HG03432 (cell line): ENCODE data around the gene MASP2.
"Not testable (repeated sequence)": the region's sequence is repeated elsewhere in the genome, so short reads cannot be mapped to it uniquely, and the experiment has no call there.

Source experiments
- ATAC-seq: cut with Tn5 transposase; IDR thresholded peaks from one replicate; pipeline ENCODE4 v1.9.1; 2021; ENCODE audit warnings: mild to moderate bottlenecking, moderate library complexity; ENCODE audit not compliant: unreplicated experiment

Gene MASP2

DNA sequence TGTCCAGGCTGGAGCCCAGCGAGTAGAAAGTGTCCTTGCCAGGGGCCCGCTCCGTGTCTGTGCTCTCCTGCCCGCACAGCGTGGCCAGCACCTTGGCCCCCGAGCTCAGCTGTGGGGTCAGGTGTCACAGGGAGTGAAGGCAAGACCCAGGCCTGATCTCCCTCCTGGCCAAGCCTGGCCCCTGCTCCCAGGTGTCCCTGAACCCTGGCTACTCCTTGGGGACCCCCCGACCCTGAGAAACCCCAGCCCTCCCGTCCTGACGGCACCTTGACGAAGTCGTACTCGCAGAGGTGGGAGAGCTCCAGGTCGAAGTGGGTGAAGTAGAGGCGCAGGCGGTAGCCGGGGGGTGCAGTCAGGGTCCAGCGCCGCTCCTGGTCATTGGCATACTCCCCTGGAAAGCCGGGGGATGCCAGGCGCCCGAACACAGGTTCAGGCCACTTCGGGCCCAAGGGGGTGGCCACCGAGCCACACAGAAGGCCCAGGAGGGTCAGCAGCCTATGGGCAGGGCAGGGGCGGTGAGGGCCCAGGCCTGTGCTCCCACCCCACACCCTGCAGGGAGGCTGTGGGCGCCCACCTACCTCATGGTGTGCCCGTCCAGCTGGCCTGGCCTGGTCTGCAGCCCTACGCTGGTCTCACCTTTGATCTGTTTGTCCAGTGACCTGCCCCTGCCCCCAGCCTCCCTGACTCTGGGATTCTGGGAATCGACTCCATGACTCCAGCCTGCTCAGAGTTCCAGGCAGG, at the start of gene MASP2:
Gene MASP2, minus strand, starts transcription at position 615 of the 741 bp plus-strand sequence. Its CDS starts 32 bp downstream, at position 583.
- ATAC-seq: no peak

DNA sequence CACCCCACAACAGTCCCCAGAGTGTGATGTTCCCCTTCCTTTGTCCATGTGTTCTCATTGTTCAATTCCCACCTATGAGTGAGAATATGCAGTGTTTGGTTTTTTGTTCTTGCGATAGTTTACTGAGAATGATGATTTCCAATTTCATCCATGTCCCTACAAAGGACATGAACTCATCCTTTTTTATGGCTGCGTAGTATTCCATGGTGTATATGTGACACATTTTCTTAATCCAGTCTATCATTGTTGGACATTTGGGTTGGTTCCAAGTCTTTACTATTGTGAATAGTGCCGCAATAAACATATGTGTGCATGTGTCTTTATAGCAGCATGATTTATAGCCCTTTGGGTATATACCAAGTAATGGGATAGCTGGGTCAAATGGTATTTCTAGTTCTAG, 36.7 kb upstream of the MASP2 start:
- not testable (repeated sequence) for ATAC-seq

DNA sequence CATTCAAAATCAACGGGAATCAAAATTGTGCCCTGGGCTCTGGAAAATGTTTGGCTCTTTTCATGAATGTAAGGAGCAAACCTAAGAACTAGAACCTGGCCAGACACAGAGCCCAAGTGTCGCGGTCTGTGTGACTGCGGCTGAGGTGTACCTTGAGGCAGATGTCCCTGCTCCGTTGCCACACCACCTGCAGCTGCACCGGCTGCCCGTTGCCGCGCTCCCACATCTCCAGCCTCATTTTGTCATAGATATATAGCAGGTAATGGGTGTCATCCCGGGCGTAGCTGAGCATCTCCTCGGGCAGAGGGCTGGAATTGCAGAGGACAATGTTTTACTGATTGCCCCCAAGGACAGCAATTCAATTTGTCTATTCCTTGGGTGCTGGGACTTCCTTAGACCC, 33.9 kb upstream of the MASP2 start:
- ATAC-seq: no peak

- no peak for ATAC-seq
These were observed 31.6 kb upstream of the MASP2 start for GRCh38 chr1:11078631-11079030.

DNA sequence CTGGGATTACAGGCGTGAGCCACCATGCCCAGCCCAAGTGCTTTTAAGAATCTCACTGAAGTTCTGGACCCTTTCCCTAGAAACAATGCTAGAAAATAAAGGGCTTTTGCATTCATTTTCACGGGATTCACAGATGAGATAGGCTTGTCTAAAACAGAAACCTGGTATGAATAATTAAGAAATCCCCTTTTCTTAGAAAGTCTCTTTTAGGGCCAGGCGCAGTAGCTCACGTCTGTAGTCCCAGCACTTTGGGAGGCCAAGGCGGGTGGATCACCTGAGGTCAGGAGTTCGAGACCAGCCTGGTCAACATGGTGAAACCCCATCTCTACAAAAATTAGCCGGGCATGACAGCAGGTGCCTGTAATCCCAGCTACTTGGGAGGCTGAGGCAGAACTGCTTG, 26.4 kb upstream of the MASP2 start:
- not testable (repeated sequence) for ATAC-seq

GRCh38 chr1:11072216-11072917, 25.3 kb upstream of the MASP2 start:
- ATAC-seq: no peak

- no peak for ATAC-seq
These were observed 24.6 kb upstream of the MASP2 start for GRCh38 chr1:11071463-11072215.

DNA sequence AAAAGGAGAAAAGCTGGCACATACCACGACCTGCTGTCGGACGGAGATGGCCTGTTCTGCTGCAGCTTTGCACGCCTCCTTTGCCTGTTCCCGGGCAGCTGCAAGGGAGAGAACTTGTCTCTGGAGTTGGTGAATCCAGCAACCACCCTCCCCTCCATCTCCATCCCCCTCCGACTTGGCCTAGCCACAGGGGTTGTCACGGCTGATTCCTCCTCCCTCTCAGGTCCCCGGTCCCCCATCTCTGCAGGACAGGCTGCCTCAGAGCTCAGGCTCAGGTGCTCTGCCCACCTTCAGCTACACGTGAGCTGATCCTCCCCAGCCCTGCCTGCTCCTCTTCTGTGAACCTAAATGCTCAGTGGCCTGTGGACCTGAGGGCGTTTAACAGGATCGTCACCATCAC, 23.8 kb upstream of the MASP2 start:
- no peak for ATAC-seq

DNA sequence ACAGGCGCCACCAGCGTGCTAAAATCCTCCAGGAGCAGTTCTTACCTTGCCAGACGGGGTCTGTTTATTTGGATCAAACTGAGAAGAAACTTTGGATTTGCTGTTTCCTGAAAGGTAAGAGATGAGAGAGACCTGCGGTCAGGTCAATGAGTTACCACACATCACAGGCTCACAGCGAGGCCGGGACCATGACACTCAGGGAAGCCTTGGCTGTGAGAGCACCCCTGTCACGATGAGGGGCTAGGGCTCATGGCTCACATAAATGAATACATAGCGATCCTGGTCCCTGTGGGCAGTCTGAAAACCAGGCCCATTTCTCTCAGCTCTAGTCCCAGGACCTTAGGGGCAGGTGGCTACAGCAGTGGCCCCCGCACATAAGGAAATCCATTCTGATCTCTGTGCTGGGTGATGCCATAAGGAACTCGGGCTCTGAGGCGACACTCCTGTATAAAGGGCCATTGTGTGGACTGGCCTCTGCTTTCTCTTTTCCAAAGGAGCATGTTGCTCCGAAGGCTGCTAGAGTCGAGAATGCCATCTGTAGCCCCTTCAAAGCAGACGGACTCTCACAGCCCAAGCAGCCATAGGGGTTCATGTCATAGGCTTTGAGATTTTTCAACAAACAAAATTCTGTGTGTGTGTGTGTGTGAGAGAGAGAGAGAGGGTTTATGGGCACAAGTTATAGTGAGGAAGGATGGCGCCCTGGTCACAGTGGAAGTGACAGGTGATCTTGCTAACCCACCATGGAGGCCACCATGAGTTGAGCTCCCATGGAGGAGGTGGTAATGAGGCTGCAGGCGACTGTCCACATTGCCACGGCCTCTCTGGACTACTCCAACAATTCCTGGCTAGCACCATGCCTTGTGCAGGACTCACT, 21.8 kb upstream of the MASP2 start:
- ATAC-seq: no peak

GRCh38 chr1:11067716-11068599, 20.9 kb upstream of the MASP2 start:
- ATAC-seq: no peak

DNA sequence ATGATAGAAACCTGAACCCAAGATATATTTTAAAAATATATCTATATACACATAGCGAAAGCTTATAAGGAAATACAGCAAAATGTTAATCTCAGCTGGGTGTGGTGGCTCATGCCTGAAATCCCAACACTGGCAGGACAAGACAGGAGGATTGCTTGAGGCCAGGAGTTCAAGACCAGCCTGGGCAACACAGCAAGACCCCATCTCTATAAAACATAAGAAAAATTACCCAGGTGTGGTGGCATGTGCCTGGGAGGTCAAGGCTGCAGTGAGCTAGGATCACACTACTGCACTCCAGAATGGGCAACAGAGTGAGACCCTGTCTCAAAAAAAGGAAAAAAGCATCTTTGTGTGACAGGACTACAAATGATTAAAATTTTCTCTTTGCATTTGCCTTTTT, 18.8 kb upstream of the MASP2 start:
- ATAC-seq: no peak

DNA sequence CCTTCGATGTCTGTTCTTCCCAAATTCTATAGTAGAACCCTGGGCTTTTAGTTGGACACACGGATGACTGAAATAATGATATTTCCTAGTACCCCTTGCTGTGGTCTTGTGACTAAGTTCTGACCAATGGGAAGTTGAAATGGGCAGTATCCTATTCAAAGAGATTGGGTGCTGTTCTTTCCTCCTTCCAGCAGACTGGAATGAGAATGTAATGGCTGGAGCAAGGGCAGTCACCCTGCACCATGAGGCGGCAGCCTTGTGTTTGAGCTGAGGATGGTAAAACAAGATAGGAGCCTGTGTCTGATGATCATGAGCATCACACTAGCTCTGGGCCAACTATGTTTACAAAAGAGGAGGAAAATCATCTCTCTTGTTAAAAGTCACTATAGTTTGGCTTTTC, 17.9 kb upstream of the MASP2 start:
- no peak for ATAC-seq

DNA sequence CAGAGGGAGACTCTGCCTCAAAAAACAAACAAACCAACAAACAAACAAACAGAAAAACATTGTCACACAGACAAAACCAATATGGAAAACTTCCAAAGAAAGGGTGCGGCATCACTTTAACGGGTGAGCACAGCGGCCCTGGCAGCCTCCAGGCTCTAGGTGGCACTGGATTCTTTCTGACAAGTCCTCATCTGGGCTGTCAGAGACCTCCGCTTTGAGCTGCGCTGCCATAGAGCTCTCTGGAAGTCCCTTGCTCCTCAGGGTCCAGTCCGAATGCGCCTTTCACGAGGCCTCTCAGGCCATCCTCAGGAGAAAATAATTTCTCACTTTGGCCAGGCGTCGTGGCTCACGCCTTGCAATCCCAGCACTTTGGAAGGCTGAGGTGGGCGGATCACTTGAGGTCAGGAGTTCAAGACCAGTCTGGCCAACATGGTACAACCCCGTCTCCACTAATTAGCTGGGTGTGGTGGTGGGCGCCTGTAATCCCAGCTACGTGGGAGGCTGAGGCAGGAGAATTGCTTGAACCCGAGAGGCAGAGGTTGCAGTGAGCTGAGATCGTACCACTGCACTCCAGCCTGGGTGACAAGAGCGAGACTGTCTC, 17.0 kb upstream of the MASP2 start:
- not testable (repeated sequence) for ATAC-seq

DNA sequence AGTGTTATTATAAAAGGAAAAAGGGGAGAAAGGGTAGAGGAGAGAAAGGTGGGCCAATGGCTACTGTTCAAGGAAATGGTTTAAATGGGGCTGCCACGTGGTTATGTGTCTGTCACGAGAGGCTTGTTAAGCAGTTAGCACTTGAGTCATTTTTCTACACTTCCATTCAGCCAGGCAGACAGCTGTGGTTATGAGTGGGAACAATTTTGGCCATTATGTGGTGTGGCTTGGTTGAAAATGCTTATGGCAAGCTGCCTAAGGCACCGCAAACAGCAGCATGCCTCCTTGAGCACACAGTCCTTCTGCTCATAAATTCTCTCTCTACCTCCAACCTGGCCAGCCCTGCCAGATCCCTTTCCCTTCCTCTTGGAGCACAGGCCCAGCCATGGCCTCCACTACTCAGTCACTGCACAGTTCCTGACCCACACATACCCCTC, 15.9 kb upstream of the MASP2 start:
- peak; percentile 26 for ATAC-seq

DNA sequence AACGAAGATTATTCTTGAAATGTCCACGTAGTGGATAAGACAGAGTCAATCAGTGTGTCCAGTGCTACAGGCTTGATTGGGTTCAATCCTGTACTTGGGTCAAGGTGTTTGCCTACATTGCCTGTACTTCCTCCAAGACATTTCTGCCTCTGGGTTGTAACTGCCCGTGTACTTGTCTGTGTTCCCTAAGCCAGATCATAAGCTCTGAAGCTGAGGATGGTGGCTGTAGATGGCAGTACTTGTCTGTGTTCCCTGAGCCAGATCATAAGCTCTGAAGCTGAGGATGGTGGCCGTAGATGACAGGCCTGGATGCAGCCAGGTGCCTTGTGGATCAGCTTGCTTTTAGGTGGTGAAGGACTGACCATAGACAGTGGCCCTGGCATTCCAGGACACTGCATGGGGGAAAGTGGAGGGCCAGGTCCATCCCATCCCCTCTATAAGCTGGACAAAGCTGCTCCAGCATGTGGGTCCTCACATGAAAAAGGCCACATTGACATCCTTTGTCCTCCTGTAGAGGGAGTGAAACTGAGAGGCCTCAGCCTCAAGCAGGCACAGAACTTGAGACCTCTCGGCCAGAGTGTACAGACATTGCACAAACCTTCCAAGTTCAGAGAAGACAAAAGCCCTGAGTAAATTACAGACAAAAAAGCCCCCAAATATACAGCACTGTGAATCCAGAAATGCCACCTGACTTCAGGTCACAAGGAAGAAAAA, 14.8 kb upstream of the MASP2 start:
- ATAC-seq: no peak

GRCh38 chr1:11059968-11060830, 13.2 kb upstream of the MASP2 start, which contains the start of gene SRM:
SRM (minus strand) TSS chr1:11060018; CDS start chr1:11059943, 75 bp downstream.
- ATAC-seq: peak; percentile 90

DNA sequence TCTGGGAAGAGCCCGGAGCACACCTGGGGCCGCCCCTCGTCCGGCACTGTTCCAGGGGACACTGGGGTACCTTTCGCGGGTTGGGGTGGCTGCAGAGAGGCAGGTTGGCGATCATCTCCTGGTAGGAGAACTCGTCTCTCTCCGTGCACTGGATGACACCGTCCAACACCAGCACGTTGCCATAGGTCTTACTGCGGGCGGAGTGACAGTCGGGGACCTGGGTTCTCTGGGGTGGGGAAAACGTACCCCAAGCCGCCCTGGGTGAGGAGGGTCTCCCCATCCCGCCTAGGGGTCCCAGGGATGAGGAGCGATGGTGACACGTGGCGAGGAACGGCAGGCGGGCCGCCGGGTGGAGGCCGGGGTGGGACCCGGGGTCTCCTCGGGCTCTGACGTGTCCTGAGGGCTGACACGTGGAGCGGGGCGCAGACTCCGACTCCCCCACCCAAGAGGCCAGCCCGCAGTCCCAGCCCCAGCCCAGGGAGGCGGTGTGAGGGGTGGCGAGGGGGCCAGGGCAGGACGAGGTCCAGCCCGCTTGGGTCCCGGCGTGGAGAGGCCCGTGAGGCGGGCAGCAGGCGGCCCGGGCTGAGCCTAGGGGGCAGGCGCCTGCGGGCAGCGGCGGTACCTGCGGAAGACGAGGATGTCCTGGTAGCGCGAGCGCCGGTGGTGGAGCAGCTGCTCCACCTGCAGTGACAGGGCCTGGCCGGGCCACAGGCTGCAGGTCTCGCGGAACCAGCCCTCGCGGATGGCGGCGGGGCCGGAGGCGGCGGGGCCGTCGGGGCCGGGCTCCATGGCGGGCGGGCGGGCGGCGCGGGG, 12.3 kb upstream of the MASP2 start:
- no peak for ATAC-seq
